NCI-H1436 (cell line): Measurements from ENCODE around the gene KCNK4.

ENCODE experiments used
- DNase-seq: peaks from one replicate; lab custom pipeline; 2025; lab: John Stamatoyannopoulos, UW

Gene KCNK4

DNA sequence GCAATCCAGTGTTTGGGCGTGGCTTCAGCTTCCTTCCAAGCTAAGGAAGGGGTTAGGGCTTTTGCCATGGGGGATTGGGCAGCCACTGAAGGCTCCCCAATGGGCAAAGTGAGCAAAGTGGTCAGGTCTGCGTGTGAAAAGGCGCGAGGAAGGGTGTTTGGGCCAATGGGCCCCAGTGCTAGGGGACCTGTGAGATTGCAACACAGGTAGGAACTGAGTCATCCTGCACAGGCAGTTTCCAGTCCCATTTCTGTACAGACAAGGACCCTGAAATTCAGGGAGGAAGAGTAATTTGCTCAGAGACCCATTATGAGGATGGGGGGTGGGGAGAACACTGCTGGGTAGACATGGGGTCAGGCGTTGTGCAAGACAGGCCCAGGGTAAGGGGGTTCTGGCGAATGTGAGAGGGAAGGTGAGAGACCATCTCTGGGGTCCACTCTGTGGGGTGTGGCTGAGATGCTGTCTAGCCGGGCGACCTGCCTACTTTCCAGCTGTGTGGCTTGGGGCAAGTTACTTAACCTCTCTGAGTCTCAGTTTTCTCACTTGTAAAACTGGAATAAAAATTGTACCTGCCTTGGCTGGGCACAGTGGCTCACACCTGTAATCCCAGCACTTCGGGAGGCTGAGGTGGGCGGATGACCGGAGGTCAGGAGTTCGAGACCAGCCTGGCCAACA is 56.2 kb downstream of the KCNK4 start:
- no peak for DNase-seq

DNA sequence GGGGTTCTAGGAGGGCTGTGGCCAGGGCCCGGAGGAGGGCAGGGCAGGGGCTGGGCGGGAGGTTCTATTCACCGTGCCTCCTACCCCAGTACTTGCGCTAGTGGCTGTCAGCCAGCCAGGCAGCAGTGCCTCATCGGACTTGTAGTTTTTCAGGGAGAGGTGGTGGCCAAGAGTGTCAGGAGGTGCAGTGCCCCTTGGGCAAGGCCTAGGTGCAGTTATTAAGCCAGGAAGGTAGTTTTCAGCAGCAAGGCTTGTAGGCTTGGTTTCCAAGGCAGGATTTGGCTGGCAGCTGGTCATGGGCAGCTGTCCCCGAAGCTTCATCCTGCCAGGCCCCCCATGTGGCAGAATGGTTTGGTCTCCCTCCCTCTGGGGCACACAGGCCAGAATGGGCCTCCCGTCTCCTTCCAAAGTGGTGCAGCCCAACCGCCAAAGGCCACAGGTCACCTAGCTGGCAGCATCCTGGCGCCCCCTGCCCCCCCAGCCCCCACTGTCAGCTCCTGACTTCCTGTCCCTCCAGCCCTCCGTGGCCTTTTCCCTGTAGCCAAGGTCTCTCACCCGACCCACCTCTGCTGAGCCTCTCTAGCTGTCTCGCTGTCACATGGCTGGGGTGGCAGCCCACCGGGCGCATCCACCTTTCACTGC is 57.4 kb downstream of the KCNK4 start:
- no peak for DNase-seq

DNA sequence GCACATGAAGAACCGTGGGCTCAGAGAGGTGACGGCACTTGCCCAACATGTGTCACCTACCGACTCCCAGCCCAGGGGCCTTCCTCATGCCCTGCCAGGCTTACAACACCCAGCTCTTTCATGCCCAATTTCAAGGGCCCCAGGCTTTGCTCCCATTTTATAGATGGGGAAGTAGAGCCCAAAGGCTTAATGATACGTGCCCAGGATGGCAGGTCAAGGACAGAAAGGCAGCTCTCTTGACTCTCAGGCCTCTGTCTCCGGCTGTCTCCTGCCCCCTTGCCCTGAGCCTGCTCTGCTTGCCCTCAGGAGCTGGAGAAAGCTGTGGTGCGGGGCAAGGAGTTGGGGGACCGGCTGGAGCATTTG is 57.9 kb downstream of the KCNK4 start:
- DNase-seq = no peak

DNA sequence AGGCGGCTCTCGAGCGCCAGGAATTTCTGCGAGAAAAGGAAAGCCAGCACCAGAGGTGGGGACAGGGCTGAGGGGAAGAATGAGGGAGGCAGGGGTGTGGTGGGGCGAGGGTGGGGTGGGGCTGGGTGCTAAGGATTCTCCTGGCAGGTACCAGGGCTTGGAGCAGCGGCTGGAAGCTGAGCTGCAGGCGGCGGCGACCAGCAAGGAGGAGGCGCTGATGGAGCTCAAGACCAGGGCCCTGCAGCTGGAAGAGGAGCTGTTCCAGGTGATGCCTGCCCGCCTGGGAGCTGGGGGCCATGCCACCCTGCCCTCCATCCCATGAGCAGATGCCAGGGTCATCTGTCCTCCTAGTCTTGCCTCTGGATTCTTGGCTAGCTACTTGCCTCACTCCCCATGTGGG is 58.3 kb downstream of the KCNK4 start:
- no peak for DNase-seq
